GM12892 (cell line): ENCODE data around the gene NPHP4.

ENCODE experiments used
- POLR2A ChIP-seq: IDR thresholded peaks from 2 replicates; pipeline ENCODE4 v1.6.1; 2011; ENCODE audit warnings: low read depth, low read length, control low read depth
- POLR2AphosphoS5 ChIP-seq: IDR thresholded peaks from 2 replicates; pipeline ENCODE4 v1.6.1; 2011; ENCODE audit warnings: low read depth, low read length, control low read depth
- TAF1 ChIP-seq: IDR thresholded peaks from 2 replicates; pipeline ENCODE4 v1.6.1; 2011; ENCODE audit warnings: low read depth, mild to moderate bottlenecking, control low read depth, low read length, borderline replicate concordance

GRCh38 chr1:5911871-5912271, 80.4 kb downstream of the NPHP4 start:
- no peak for TF ChIP-seq POLR2AphosphoS5
- TF ChIP-seq TAF1 = no peak
- TF ChIP-seq POLR2A = no peak
